ENCODE results near the gene INCA1. TPM values are rescaled to one million over a fixed set of nuclear protein-coding genes. Genes with fewer than 3 reads are reported as not detected.
A peak's percentile ranks its signal among the peaks of the same experiment; 100 is the strongest.

Gene INCA1
- total and polyA plus RNA-seq, 2 of the 13 experiments (the other 11 are each of a cell fraction or from before 2014, with no cell fraction given) = 0.93 to 2.6 TPM

- TF ChIP-seq ZNF142 (CRISPR knock-in tag; IDR thresholded peaks at IDR 0.05) (no peak), FLYWCH1 (CRISPR knock-in tag; IDR thresholded peaks at IDR 0.05) (no peak), ATF1 (CRISPR knock-in tag; IDR thresholded peaks at IDR 0.05) (no peak), KLF9 (CRISPR knock-in tag; IDR thresholded peaks at IDR 0.05; ENCODE audit: low read depth) (no peak), ZBTB42 (CRISPR knock-in tag; IDR thresholded peaks at IDR 0.05) (peak; percentile 41; the same call in 1 of the 2 replicates), NR0B2 (CRISPR knock-in tag; IDR thresholded peaks at IDR 0.05) (no peak), EED (CRISPR knock-in tag; IDR thresholded peaks at IDR 0.05) (no peak), ZNF256 (CRISPR knock-in tag; conservative IDR thresholded peaks at IDR 0.05) (no peak), KMT2A (CRISPR knock-in tag; IDR thresholded peaks at IDR 0.05) (no peak), LCORL (IDR thresholded peaks at IDR 0.05) (no peak), LCORL (CRISPR knock-in tag; IDR thresholded peaks at IDR 0.05) (peak; percentile 18; the same call in 1 of the 2 replicates), SNRNP70 (IDR thresholded peaks at IDR 0.05; ENCODE audit: low read depth, low read length) (no peak), ZNF678 (CRISPR knock-in tag; IDR thresholded peaks at IDR 0.05) (0 out of 2 replicates have a peak, but pooled peaks have one; percentile 53), SKI (IDR thresholded peaks at IDR 0.05; ENCODE audit: partially characterized antibody) (peak; percentile 84), ZMYM4 (CRISPR knock-in tag; IDR thresholded peaks at IDR 0.05) (no peak), ZNF136 (CRISPR knock-in tag; IDR thresholded peaks at IDR 0.05; ENCODE audit: low read depth) (no peak), ZNF274 (CRISPR knock-in tag; IDR thresholded peaks at IDR 0.05) (0 out of 2 replicates have a peak, but pooled peaks have one; percentile 39), ZNF282 (IDR thresholded peaks at IDR 0.05; ENCODE audit: partially characterized antibody) (no peak), JUNB (CRISPR knock-in tag; IDR thresholded peaks at IDR 0.05; ENCODE audit: borderline replicate concordance) (peak; percentile 63; the same call in 1 of the 2 replicates), ZNF329 (CRISPR knock-in tag; IDR thresholded peaks at IDR 0.05; ENCODE audit: low read depth) (peak; percentile 72; the same call in 1 of the 2 replicates), ZNF143 (CRISPR knock-in tag; IDR thresholded peaks at IDR 0.05) (no peak), SOX13 (IDR thresholded peaks at IDR 0.05) (no peak), SOX13 (CRISPR knock-in tag; conservative IDR thresholded peaks at IDR 0.05 in 1 of 2, IDR thresholded peaks at IDR 0.05 in 1 of 2) (0 out of 4 replicates have a peak, but pooled peaks of 1 of the 2 experiments have one; percentile 9)
- TF ChIP-seq, protein P1, sequence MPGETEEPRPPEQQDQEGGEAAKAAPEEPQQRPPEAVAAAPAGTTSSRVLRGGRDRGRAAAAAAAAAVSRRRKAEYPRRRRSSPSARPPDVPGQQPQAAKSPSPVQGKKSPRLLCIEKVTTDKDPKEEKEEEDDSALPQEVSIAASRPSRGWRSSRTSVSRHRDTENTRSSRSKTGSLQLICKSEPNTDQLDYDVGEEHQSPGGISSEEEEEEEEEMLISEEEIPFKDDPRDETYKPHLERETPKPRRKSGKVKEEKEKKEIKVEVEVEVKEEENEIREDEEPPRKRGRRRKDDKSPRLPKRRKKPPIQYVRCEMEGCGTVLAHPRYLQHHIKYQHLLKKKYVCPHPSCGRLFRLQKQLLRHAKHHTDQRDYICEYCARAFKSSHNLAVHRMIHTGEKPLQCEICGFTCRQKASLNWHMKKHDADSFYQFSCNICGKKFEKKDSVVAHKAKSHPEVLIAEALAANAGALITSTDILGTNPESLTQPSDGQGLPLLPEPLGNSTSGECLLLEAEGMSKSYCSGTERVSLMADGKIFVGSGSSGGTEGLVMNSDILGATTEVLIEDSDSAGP (CRISPR knock-in tag; IDR thresholded peaks at IDR 0.05; ENCODE audit: borderline replicate concordance) = peak; percentile 19; the same call in 1 of the 2 replicates
Measured at GRCh38 chr17:4949321-4950074, 47.8 kb downstream of the INCA1 start (continued).

Measured in HepG2 (cell line).